Naive thymus-derived CD4-positive, alpha-beta T cell (primary cell): ENCODE measurements around the gene ZNF2. TPM values are rescaled to one million over a fixed set of nuclear protein-coding genes. Genes with fewer than 3 reads are reported as not detected.

Experiments used
- ATAC-seq: fragments of 150-1000 bp; cut with Tn5 transposase; 2 replicates; pipeline ENCODE4 v1.10.0; 2021; ENCODE audit warnings: mild to moderate bottlenecking, moderate library complexity
- CTCF ChIA-PET: fragments of 350-600 bp; sonication (Branson Sonifier 250); formaldehyde crosslinking; loops from one replicate; lab custom pipeline; 2021; ENCODE audit warnings: antibody characterized with exemption; lab: Charles Lee
- POLR2A ChIA-PET: fragments of 350-600 bp; sonication (Branson Sonifier 250); formaldehyde crosslinking; loops from one replicate; lab custom pipeline; 2021; ENCODE audit warnings: antibody characterized with exemption, inconsistent platforms; lab: Charles Lee
- DNase-seq, 9 donors: peaks; one replicate each; pipeline versions ENCODE4 v3.0.0 to v3.0.0-alpha.2; 2020 to 2022; ENCODE audit warnings: mixed read lengths in 1 of 9
- H3K27ac ChIP-seq: one replicate; pipeline ENCODE4 v1.7.0; 2013; ENCODE audit warnings: mild to moderate bottlenecking, low read depth, low read length, moderate library complexity
- H3K27me3 ChIP-seq, 2 donors: one replicate each; pipeline ENCODE4 v1.7.0; 2013; ENCODE audit warnings: low read length in 2 of 2, mild to moderate bottlenecking in 2 of 2, moderate library complexity in 2 of 2; ENCODE audit not compliant: control insufficient read depth in 2 of 2, insufficient read depth in 2 of 2
- H3K36me3 ChIP-seq, 3 experiments: 1 replicate in 2 of 3; 2 replicates in 1 of 3; pipeline ENCODE4 v1.7.0; 2013; ENCODE audit warnings: low read length in 3 of 3, mild to moderate bottlenecking in 3 of 3, moderate library complexity in 1 of 3; ENCODE audit not compliant: insufficient read depth in 3 of 3, control insufficient read depth in 2 of 3
- H3K4me1 ChIP-seq, 2 donors: one replicate each; pipeline ENCODE4 v1.7.0; 2013; ENCODE audit warnings: low read length in 2 of 2, mild to moderate bottlenecking in 2 of 2, moderate library complexity in 1 of 2; ENCODE audit not compliant: control insufficient read depth in 2 of 2, insufficient read depth in 2 of 2
- H3K4me3 ChIP-seq: 2 replicates; pipeline ENCODE4 v1.7.0; 2013; ENCODE audit warnings: mild to moderate bottlenecking, low read length
- H3K9me3 ChIP-seq, 3 experiments: 1 replicate in 2 of 3; 2 replicates in 1 of 3; pipeline ENCODE4 v1.7.0; 2013; ENCODE audit warnings: low read length in 3 of 3; ENCODE audit not compliant: control insufficient read depth in 2 of 3
- H3K27ac Mint-ChIP-seq, 9 donors: one replicate each; pipeline ENCODE4 v1.8.0; 2020 to 2022; ENCODE audit warnings: mixed read lengths in 9 of 9, mild to moderate bottlenecking in 8 of 9, moderate library complexity in 5 of 9, inconsistent platforms in 2 of 9
- H3K27me3 Mint-ChIP-seq, 5 donors: one replicate each; pipeline ENCODE4 v1.8.0; 2021 to 2022; ENCODE audit warnings: mixed read lengths in 5 of 5, mild to moderate bottlenecking in 1 of 5
- H3K36me3 Mint-ChIP-seq, 5 donors: one replicate each; pipeline ENCODE4 v1.8.0; 2020 to 2022; ENCODE audit warnings: mixed read lengths in 5 of 5, mild to moderate bottlenecking in 3 of 5, inconsistent platforms in 1 of 5
- H3K4me1 Mint-ChIP-seq, 7 donors: one replicate each; pipeline ENCODE4 v1.8.0; 2020 to 2022; ENCODE audit warnings: mixed read lengths in 7 of 7, mild to moderate bottlenecking in 3 of 7, inconsistent platforms in 1 of 7
- H3K4me3 Mint-ChIP-seq, 10 donors: one replicate each; pipeline ENCODE4 v1.8.0; 2020 to 2022; ENCODE audit warnings: mild to moderate bottlenecking in 10 of 10, mixed read lengths in 10 of 10, moderate library complexity in 6 of 10, inconsistent platforms in 2 of 10
- H3K9me3 Mint-ChIP-seq, 11 donors: one replicate each; pipeline ENCODE4 v1.8.0; 2020 to 2022; ENCODE audit warnings: mixed read lengths in 11 of 11, mild to moderate bottlenecking in 4 of 11, inconsistent platforms in 1 of 11, moderate library complexity in 1 of 11
- intact Hi-C, 2 donors: fragments of 100-400 bp; cut with micrococcal nuclease; formaldehyde crosslinking; loops; one replicate each; pipeline ENCODE4 v1.15.1; 2023
- polyA plus RNA-seq, 2 donors: library from polyadenylated mRNA; unstranded; fragments of 300-500 nt; fragmentation: Illumina TruSeq; gene quantifications; one replicate each; pipeline ENCODE4 v1.2.3, GENCODE V29; 2021
- total RNA-seq, 6 experiments: library from RNA in 5 of 6; stranded (reverse) in 5 of 6; gene quantifications; 1 replicate in 5 of 6; 2 replicates in 1 of 6; pipeline ENCODE4 v1.2.3 and lab custom pipeline; 2021 to 2026

The ZNF2 gene
- total and polyA plus RNA-seq, 7 experiments from 2014 or later: 1.5 to 10.2 (median 3.4) TPM

GRCh38 chr2:95207111-95207961 is 41.7 kb downstream of the ZNF2 start, which contains the start of gene ZNF892:
TSS of gene ZNF892 (plus strand) at chr2:95207521. CDS start at chr2:95207816, 295 bp downstream.
- peak; percentile 50 to 83 (median 63) for DNase-seq
- POLR2A ChIA-PET: interaction anchor here (0.6 to 1.5 kb wide), 3 partner anchors 41 to 131 kb away, joined by 3 to 4 read pairs (median 3); partner anchors contain the start of gene ZNF2
- intact Hi-C loops: loop anchor here (1.0 to 5.0 kb wide), 11 partner anchors 14 to 333 kb away; partner anchors contain the start of genes ZNF2 (in 2 of the 2), ZNF514 (in 2 of the 2), FAHD2A (in 1 of the 2) and MRPS5 (in 1 of the 2)

GRCh38 chr2:95208106-95208505 is 42.5 kb downstream of the ZNF2 start:
- Mint-ChIP-seq H3K4me3 (peak overlapping the region; percentile 92 to 96 (median 94)), H3K27ac (peak overlapping the region in 6 of 9 donors; percentile 13 to 87 (median 47)), H3K36me3 (peaks cover 35 to 52% (median 49%) of the 10 kb centered on the region in 5 donors), H3K9me3 (peaks cover 7 to 43% (median 34%) of the 10 kb centered on the region in 11 donors), H3K4me1 (peaks cover 17 to 37% (median 27%) of the 10 kb centered on the region in 7 donors), H3K27me3 (no peaks in the 10 kb centered on the region)
- H3K27me3 ChIP-seq: no peaks in the 10 kb centered on the region
- no peak overlapping the region for H3K27ac ChIP-seq
- peak overlapping the region; percentile 89 for H3K4me3 ChIP-seq
- ChIA-PET CTCF (no interaction called here), POLR2A (interaction anchor here (1.4 kb wide), 1 partner anchor 49 kb away, joined by 4 read pairs; the partner anchor contains the start of gene ZNF514)
- peaks cover 7 to 9% of the 10 kb centered on the region in 2 donors for H3K4me1 ChIP-seq
- ATAC-seq (no peak), DNase-seq (no peak)
- H3K9me3 ChIP-seq: peaks cover 3 to 20% (median 8%) of the 10 kb centered on the region in 3 experiments
- intact Hi-C loops: loop anchor here in 1 of 2 donors (5.0 kb wide), 1 partner anchor 131 kb away; no protein-coding TSS in a partner anchor
- H3K36me3 ChIP-seq: peaks cover 3 to 31% (median 6%) of the 10 kb centered on the region in 3 experiments

More at GRCh38 chr2:95207111-95207961, 41.7 kb downstream of the ZNF2 start, which contains the start of gene ZNF892:
- H3K4me1 ChIP-seq: peaks cover 7 to 9% of the 10 kb centered on the region in 2 donors
- no peaks in the 10 kb centered on the region for H3K27me3 ChIP-seq
- Mint-ChIP-seq H3K27ac (peak within 1 kb of the TSS; percentile 75 to 89 (median 81)), H3K27me3 (no peaks in the 10 kb centered on the region), H3K4me1 (peaks cover 17 to 37% (median 27%) of the 10 kb centered on the region in 7 donors), H3K9me3 (peaks cover 4 to 35% (median 27%) of the 10 kb centered on the region in 11 donors), H3K4me3 (peak within 1 kb of the TSS; percentile 92 to 96 (median 94)), H3K36me3 (peaks cover 28 to 44% (median 41%) of the 10 kb centered on the region in 5 donors)
- ATAC-seq: peak; percentile 95
- H3K27ac ChIP-seq: peak within 1 kb of the TSS; percentile 85
- H3K4me3 ChIP-seq: peak within 1 kb of the TSS; percentile 89
- H3K36me3 ChIP-seq: peaks cover 0 to 23% (median 3%) of the 10 kb centered on the region in 3 experiments
- peaks cover 0 to 12% (median 0%) of the 10 kb centered on the region in 3 experiments for H3K9me3 ChIP-seq
- CTCF ChIA-PET: no interaction called here

- intact Hi-C loops: no loop called here
- Mint-ChIP-seq H3K27ac (no peak overlapping the region), H3K4me3 (no peak overlapping the region), H3K27me3 (no peaks in the 10 kb centered on the region), H3K4me1 (peaks cover 0 to 4% (median 0%) of the 10 kb centered on the region in 7 donors), H3K36me3 (peaks cover 70 to 96% (median 86%) of the 10 kb centered on the region in 5 donors), H3K9me3 (peaks cover 24 to 100% (median 80%) of the 10 kb centered on the region in 11 donors)
- CTCF ChIA-PET: no interaction called here
- no peaks in the 10 kb centered on the region for H3K4me1 ChIP-seq
- POLR2A ChIA-PET: no interaction called here
- no peak for DNase-seq
- no peak for ATAC-seq
- peaks cover 3 to 48% (median 11%) of the 10 kb centered on the region in 3 experiments for H3K36me3 ChIP-seq
- no peak overlapping the region for H3K4me3 ChIP-seq
- H3K9me3 ChIP-seq: peaks cover 36 to 89% (median 37%) of the 10 kb centered on the region in 3 experiments
- no peaks in the 10 kb centered on the region for H3K27me3 ChIP-seq
- H3K27ac ChIP-seq: no peak overlapping the region
Measured at GRCh38 chr2:95215018-95215612, 49.5 kb downstream of the ZNF2 start.

GRCh38 chr2:95220449-95220848 is 54.8 kb downstream of the ZNF2 start:
- peaks cover 34 to 81% (median 63%) of the 10 kb centered on the region in 5 donors for H3K36me3 Mint-ChIP-seq

GRCh38 chr2:95225658-95226057 is 60.0 kb downstream of the ZNF2 start:
- peaks cover 0 to 31% (median 6%) of the 10 kb centered on the region in 3 experiments for H3K9me3 ChIP-seq
- CTCF ChIA-PET: no interaction called here
- H3K9me3 Mint-ChIP-seq: peaks cover 14 to 96% (median 52%) of the 10 kb centered on the region in 11 donors

More at GRCh38 chr2:95220449-95220848, 54.8 kb downstream of the ZNF2 start:
- no peak for ATAC-seq
- Histone ChIP-seq H3K27ac (no peak overlapping the region), H3K4me1 (no peaks in the 10 kb centered on the region), H3K4me3 (no peak overlapping the region), H3K9me3 (peaks cover 14 to 79% (median 18%) of the 10 kb centered on the region in 3 experiments), H3K36me3 (no peaks in the 10 kb centered on the region), H3K27me3 (no peaks in the 10 kb centered on the region)
- CTCF ChIA-PET: no interaction called here
- H3K27me3 Mint-ChIP-seq: no peaks in the 10 kb centered on the region
- H3K4me1 Mint-ChIP-seq: peaks cover 0 to 1% (median 0%) of the 10 kb centered on the region in 7 donors
- H3K27ac Mint-ChIP-seq: no peak overlapping the region
- peaks cover 13 to 100% (median 75%) of the 10 kb centered on the region in 11 donors for H3K9me3 Mint-ChIP-seq
- no peak overlapping the region for H3K4me3 Mint-ChIP-seq
- no peak for DNase-seq
- intact Hi-C loops: no loop called here
- POLR2A ChIA-PET: no interaction called here

GRCh38 chr2:95231723-95232122 is 66.1 kb downstream of the ZNF2 start:
- Histone ChIP-seq H3K9me3 (peaks cover 0 to 28% (median 0%) of the 10 kb centered on the region in 3 experiments), H3K4me1 (no peaks in the 10 kb centered on the region), H3K27ac (no peak overlapping the region), H3K27me3 (no peaks in the 10 kb centered on the region), H3K36me3 (no peaks in the 10 kb centered on the region), H3K4me3 (no peak overlapping the region)
- Mint-ChIP-seq H3K9me3 (peaks cover 5 to 90% (median 47%) of the 10 kb centered on the region in 11 donors), H3K4me1 (no peaks in the 10 kb centered on the region), H3K27me3 (peaks cover 0 to 8% (median 0%) of the 10 kb centered on the region in 5 donors), H3K4me3 (no peak overlapping the region), H3K27ac (no peak overlapping the region), H3K36me3 (peaks cover 0 to 27% (median 21%) of the 10 kb centered on the region in 5 donors)
- intact Hi-C loops: loop anchor here in 1 of 2 donors (10.0 kb wide), 1 partner anchor 103 kb away; no protein-coding TSS in a partner anchor
- DNase-seq: peak in 1 of 9 donors; percentile 25
- CTCF ChIA-PET: interaction anchor here (0.6 to 1.5 kb wide), 2 partner anchors 9 to 482 kb away, joined by 3 to 5 read pairs; no protein-coding TSS in a partner anchor
- POLR2A ChIA-PET: no interaction called here
- no peak for ATAC-seq

More at GRCh38 chr2:95225658-95226057, 60.0 kb downstream of the ZNF2 start:
- Mint-ChIP-seq H3K27ac (no peak overlapping the region), H3K36me3 (peaks cover 3 to 62% (median 58%) of the 10 kb centered on the region in 5 donors), H3K4me1 (no peaks in the 10 kb centered on the region), H3K4me3 (no peak overlapping the region), H3K27me3 (no peaks in the 10 kb centered on the region)
- ATAC-seq (no peak), DNase-seq (no peak)
- Histone ChIP-seq H3K4me1 (no peaks in the 10 kb centered on the region), H3K27ac (no peak overlapping the region), H3K4me3 (no peak overlapping the region), H3K27me3 (no peaks in the 10 kb centered on the region), H3K36me3 (no peaks in the 10 kb centered on the region)
- POLR2A ChIA-PET: no interaction called here
- intact Hi-C loops: no loop called here
